Chondrocyte (in vitro differentiated cells): ENCODE measurements around the gene PLXNA4. TPM values are rescaled to one million over a fixed set of nuclear protein-coding genes. Genes with fewer than 3 reads are reported as not detected.

Source experiments
- DNase-seq: peaks from one replicate; pipeline ENCODE4 v3.0.0; 2021; ENCODE audit warnings: mixed read lengths, low spot score
- H3K27ac Mint-ChIP-seq: one replicate; pipeline ENCODE4 v1.8.0; 2021; ENCODE audit warnings: mild to moderate bottlenecking, moderate library complexity, mixed read lengths; ENCODE audit not compliant: unreplicated experiment
- H3K27me3 Mint-ChIP-seq: 2 replicates; pipeline ENCODE4 v1.8.0; 2021; ENCODE audit warnings: low read depth, mixed read lengths
- H3K36me3 Mint-ChIP-seq: 2 replicates; pipeline ENCODE4 v1.8.0; 2021; ENCODE audit warnings: low read depth, mixed read lengths
- H3K4me1 Mint-ChIP-seq: 2 replicates; pipeline ENCODE4 v1.8.0; 2021; ENCODE audit warnings: low read depth, mild to moderate bottlenecking, mixed read lengths
- H3K4me3 Mint-ChIP-seq: one replicate; pipeline ENCODE4 v1.8.0; 2021; ENCODE audit warnings: mild to moderate bottlenecking, moderate library complexity, mixed read lengths; ENCODE audit not compliant: unreplicated experiment
- H3K9me3 Mint-ChIP-seq: 2 replicates; pipeline ENCODE4 v1.8.0; 2021; ENCODE audit warnings: low read depth, mixed read lengths
- CTCF ChIP-seq: fragments of 200-600 bp; sonication (generic); IDR thresholded peaks from 2 replicates; pipeline ENCODE4 v1.5.0; 2021; ENCODE audit warnings: antibody characterized with exemption, mild to moderate bottlenecking, moderate library complexity
- total RNA-seq: library from RNA; stranded (reverse); gene quantifications from 3 replicates; pipeline ENCODE4 v1.2.1, GENCODE V29; 2021

PLXNA4 gene
- total RNA-seq, 1 donor from 2014 or later, result 11.3 TPM

- Mint-ChIP-seq H3K27ac (no peak overlapping the region), H3K4me1 (no peaks in the 10 kb centered on the region), H3K36me3 (no peaks in the 10 kb centered on the region), H3K9me3 (no peaks in the 10 kb centered on the region), H3K27me3 (no peaks in the 10 kb centered on the region), H3K4me3 (no peak overlapping the region)
- no peak for TF ChIP-seq CTCF
- no peak for DNase-seq
These were observed 466.5 kb downstream of the PLXNA4 start for GRCh38 chr7:132109769-132110168.

- no peaks in the 10 kb centered on the region for H3K27me3 Mint-ChIP-seq
- no peaks in the 10 kb centered on the region for H3K4me1 Mint-ChIP-seq
- DNase-seq, result no peak
- no peaks in the 10 kb centered on the region for H3K36me3 Mint-ChIP-seq
- H3K9me3 Mint-ChIP-seq, result no peaks in the 10 kb centered on the region
- H3K4me3 Mint-ChIP-seq, result no peak overlapping the region
- H3K27ac Mint-ChIP-seq, result no peak overlapping the region
- no peak for TF ChIP-seq CTCF
These were observed 467.7 kb downstream of the PLXNA4 start for GRCh38 chr7:132108563-132108962.

- DNase-seq, result no peak
- TF ChIP-seq CTCF, result no peak
These were observed 469.8 kb downstream of the PLXNA4 start for GRCh38 chr7:132106491-132106890.

GRCh38 chr7:132105096-132105495, 471.2 kb downstream of the PLXNA4 start:
- no peak overlapping the region for H3K27ac Mint-ChIP-seq
- H3K4me1 Mint-ChIP-seq, result no peaks in the 10 kb centered on the region
- DNase-seq, result no peak
- no peak for TF ChIP-seq CTCF
- no peaks in the 10 kb centered on the region for H3K27me3 Mint-ChIP-seq
- no peaks in the 10 kb centered on the region for H3K36me3 Mint-ChIP-seq
- H3K4me3 Mint-ChIP-seq, result no peak overlapping the region
- no peaks in the 10 kb centered on the region for H3K9me3 Mint-ChIP-seq

More at GRCh38 chr7:132106491-132106890, 469.8 kb downstream of the PLXNA4 start:
- Mint-ChIP-seq H3K9me3 (no peaks in the 10 kb centered on the region), H3K27ac (no peak overlapping the region), H3K36me3 (no peaks in the 10 kb centered on the region), H3K4me3 (no peak overlapping the region), H3K27me3 (no peaks in the 10 kb centered on the region), H3K4me1 (no peaks in the 10 kb centered on the region)

- H3K4me1 Mint-ChIP-seq, result no peaks in the 10 kb centered on the region
- no peak overlapping the region for H3K27ac Mint-ChIP-seq
- H3K36me3 Mint-ChIP-seq, result no peaks in the 10 kb centered on the region
- H3K4me3 Mint-ChIP-seq, result no peak overlapping the region
- no peaks in the 10 kb centered on the region for H3K27me3 Mint-ChIP-seq
- no peaks in the 10 kb centered on the region for H3K9me3 Mint-ChIP-seq
- no peak for TF ChIP-seq CTCF
- DNase-seq, result no peak
These were observed 472.6 kb downstream of the PLXNA4 start for GRCh38 chr7:132103718-132104117.
